Inflammatory macrophage treated with lipopolysaccharide for 4 hours (primary cell): ENCODE measurements around the gene SPTBN5.

Source experiments
- DNase-seq: peaks from one replicate; pipeline ENCODE4 v3.0.0-alpha.2; 2020

SPTBN5 gene

DNA sequence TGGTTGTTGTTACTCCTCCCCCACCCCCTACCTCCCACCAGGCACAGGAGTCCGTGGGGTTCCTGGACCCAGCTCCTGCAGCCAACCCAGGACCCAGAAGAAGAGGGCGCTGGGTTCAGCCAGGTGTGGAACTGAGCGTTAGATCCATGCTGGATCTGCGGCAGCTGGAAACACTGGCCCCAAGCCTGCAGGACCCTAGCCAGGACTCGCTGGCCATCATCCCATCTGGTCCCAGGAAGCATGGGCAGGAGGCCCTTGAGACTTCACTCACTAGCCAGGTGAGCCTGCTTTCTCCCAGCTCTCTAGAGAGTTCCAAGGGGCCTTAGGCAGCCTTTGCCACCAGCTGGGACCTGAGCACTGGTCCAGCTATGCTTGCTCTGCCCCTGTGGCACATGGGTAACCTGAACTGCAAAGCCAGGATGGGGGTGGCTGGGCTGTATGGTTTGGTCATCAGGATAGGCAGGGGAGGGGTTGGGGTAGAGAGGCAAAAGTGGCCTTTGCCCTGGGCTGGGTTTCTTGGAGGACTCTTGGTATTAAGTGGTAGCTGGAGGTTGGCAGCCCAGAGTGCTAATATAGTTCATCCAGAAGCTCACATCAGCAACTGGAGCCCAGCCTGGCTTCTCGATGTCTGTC is 72.9 kb downstream of the SPTBN5 start:
- DNase-seq: no peak

DNA sequence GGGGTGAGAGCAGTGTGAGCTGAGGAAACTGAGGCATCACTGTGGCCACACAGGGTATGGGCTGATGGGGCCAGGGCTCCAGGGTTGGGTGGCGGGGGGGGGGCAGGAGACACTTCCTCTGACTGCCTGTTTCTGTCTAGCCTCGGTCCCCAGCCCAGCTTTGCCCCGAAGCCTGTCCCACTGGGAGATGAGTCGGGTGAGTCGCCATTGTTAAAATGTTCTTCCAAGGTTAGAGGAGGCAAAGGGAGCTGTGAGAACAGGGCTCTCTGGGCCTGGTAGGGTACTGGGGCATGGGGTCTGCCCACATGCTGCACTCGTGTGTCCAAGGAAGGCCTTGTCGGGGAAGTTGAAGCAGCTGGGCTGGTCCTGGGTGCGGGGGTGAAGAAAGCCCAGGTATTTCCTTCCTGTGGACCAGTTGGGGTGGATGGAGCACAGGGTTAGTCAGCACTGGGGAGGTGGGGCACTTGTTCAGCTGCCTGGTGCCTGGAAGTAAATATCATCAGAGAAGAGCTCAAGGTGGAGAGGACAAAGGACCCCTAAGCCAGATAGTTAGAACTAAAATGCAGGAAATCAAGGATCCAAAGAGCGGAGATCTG is 74.3 kb downstream of the SPTBN5 start:
- no peak for DNase-seq

DNA sequence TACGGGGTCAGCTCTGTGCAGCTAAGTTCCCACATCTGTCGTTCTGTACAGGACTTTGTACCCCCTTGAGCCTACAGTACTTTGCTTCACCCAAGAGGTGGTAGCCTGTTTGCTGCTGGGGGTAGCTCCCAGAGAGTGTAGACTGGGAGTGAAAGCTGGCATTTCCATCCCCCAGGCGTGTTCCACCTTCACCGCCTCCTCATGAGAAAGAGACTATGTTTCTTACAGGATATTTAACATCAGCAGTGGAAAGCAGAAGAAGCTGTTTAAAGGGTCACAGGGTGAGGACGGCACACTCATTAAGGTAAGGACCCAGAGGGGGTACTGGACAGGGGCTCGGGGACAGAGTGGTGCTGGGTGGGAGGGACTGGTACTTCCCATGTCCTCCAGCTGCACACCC is 76.1 kb downstream of the SPTBN5 start:
- DNase-seq: no peak

DNA sequence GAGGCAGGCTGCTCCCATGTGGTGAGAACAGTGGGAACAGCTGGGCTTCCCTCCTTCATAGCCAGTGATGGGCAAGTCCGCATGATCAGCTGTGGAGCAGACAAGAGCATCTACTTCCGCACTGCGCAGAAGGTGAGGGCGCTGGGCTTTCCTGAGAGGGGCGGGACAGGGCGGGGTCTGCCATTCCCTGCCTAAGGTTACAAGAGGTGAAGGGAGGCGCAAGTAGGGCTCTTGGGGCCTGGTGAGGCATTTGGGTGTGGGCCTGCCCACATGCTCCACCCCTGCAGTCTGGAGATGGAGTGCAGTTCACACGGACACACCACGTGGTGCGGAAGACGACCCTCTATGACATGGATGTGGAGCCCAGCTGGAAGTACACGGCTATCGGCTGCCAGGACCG is 76.5 kb downstream of the SPTBN5 start:
- DNase-seq: no peak

DNA sequence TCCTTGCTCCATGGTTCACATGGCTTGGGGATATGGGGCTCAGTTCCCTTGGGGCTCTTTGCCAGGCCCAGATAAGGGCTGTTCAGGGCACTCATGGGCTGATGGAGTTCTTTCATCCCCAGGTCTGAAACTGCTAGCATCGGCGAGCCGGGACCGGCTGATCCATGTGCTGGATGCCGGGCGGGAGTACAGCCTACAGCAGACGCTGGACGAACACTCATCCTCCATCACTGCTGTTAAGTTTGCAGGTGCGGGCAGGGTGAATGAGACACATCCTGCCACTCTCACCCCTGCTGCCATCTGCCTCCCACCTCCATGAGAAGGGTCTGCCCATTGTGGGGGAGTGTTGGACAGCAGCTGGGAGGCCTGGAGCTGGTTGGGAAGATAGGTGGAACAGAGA is 77.1 kb downstream of the SPTBN5 start:
- DNase-seq: no peak

DNA sequence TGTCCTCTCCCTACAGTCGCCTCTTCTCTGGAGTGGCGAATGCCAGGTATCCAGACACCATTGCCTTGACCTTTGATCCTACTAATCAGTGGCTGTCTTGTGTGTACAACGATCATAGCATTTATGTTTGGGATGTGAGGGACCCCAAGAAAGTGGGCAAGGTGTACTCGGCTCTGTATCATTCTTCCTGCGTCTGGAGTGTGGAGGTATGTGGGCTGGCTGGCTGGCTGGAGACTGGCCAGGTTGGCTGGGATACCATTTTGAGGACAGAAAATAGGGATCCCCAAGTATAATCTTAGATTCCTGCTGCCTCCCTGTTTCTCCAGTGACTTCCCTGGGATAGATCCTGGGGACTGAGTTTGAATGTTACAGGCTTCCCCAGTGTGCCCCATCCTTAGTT is 79.3 kb downstream of the SPTBN5 start:
- DNase-seq: no peak

DNA sequence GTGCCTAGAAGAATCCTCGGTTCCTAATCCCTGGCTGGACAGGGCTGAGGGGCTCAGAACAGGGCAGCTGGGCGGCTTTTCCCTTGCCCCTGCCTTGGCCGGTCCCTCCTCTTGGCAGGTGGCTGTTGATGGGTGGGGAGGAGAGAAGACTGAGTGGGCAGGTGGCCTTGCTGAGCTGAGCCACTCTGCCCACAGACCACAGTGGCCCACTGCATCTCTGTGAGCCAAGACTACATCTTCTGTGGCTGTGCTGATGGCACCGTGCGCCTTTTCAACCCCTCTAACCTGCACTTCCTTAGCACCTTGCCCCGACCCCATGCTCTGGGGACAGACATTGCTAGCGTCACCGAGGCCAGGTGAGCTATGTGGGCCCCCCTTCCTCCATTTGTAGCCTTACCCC is 80.4 kb downstream of the SPTBN5 start:
- DNase-seq: no peak

DNA sequence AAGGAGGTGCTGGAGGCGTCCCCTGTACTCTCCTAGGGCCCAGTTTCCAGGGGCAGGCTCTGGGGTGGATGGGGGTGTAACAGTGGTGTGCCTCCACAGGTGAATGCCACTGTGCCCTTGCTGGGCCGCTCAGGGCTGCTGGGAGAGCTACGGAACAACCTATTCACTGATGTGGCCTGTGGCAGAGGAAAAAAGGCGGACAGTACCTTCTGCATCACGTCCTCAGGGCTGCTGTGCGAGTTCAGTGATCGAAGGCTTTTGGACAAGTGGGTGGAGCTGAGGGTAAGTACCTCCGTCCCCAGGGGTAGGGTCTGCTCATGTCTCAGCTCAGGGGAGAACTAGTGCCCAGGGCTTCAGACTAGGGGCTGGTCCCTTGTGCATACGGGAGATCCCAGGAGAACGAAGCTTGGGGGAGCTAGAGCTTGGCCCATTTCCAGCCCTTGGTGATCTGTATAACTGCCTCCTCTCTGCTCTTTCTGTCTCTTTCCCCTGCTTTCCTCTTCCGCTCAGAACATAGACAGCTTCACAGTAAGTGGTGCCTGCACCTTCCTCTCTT is 81.0 kb downstream of the SPTBN5 start:
- DNase-seq: no peak

DNA sequence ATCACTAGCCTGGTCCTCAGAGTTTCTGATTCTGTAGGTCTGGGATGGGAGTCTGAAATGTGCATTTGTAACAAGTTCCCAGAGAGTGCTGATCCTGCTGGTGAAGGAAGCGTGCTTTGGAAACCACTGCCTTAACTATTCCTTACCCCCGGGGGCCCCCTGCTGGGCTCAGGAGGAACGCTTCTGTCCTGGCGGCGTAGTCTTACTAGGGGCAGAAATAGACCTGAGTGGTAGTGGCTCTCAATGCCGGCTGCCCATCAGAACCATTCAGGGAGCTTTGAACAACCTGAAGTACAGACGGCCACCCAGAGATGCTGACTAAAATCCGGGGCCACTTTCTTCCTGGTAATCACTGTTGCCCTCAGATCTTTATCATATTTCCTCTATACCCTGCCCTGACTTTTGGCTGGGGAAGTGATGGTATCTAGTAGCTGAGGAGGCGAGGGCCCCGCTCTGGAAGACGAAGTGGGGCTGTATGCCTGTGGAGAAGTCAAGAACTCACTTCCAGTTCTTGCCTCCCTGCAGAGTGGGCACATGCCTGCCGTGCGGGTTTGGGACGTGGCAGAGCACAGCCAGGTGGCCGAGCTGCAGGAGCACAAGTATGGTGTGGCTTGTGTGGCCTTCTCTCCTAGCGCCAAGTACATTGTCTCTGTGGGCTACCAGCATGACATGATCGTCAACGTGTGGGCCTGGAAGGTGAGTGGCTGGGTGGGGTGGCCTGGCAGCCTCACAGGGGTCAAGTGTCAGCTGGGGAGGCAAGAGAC is 82.2 kb downstream of the SPTBN5 start:
- peak; percentile 77 for DNase-seq

DNA sequence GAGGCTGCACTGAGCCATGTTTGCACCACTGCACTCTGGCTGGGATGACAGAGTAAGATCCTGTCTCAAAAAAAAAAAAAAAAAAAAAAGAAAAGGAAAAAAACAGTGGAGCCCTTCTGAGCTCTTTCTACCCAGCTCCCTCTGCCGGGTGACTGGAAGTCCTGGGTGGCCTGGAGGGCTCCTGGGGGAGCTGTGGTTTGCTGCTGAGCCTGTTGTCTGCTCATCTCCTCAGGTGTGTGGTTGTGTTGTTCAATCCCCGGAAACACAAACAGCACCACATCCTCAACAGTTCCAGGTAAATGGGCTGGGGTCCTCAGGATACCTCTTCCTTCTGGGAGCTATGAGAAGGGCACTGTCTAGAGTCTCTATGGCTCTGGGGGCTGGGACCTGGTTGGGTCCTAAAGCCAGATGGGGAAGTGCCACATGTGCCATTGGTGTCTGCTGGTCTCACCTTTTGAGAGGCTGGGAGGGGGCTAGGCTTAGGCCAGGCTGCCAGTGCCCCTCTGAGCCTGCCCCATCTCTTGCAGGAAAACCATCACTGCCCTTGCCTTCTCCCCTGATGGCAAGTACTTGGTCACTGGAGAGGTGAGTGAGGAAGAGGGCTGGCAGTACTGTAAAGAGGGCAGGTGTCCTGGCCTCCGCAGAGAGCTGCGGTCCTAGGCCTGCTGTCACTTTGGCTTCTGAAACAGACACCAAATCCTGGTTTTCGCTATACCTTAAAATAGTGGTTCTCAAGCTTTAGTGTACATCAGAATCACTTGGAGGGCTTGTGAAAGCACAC is 83.0 kb downstream of the SPTBN5 start:
- DNase-seq: no peak

DNA sequence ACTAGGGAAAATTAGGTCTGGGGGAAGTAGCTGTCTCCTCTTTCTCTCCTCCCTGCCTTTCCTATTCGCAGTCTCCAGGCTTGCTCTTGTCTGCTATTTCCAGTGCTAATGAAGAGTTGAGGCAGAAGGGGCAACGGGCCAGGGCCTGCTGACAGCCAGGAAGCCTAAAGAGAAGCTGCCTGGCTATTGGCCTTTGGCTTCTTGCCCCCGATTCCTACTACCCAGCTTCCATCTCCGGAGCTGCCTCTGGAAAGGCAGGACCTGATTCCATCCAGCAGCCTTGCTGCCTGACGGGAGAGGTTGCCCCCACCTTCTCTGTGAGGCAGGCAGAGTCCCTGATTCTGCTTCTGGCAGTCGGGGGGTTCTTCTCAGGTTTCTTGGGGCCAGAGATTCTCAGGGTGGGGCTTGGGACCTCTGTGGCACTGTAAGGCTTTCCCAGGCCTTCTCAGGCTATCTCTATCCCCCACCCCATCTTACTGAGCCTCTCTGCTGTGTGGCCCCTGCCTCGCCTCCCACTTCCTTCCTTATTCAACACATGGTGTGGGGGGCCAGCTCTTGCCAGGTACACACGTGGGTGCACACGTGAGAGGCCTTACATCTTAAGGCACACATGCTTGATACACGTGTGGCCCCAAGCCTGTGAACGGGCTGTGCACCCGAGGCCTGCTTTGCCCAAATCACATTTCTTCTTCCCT is 84.2 kb downstream of the SPTBN5 start:
- DNase-seq: no peak

DNA sequence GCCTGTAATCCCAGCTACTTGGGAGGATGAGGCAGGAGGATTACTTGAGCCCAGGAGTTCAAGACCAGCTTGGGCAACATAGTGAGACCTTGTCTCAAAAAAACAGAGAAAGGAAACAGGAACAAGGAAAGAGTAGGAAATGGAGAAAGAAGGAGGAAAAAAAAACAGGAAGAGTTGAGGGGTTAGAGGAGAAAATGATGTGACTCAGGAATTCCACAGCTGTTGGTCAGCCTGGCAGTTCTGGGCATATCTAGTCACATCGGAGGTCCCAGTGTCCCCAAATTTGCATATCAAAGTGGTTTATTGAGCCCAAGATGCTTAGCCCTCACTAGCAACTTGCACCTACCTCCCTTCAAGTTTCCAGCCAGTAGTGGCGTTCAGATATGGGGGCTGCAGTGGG is 84.7 kb downstream of the SPTBN5 start:
- DNase-seq: peak; percentile 21

DNA sequence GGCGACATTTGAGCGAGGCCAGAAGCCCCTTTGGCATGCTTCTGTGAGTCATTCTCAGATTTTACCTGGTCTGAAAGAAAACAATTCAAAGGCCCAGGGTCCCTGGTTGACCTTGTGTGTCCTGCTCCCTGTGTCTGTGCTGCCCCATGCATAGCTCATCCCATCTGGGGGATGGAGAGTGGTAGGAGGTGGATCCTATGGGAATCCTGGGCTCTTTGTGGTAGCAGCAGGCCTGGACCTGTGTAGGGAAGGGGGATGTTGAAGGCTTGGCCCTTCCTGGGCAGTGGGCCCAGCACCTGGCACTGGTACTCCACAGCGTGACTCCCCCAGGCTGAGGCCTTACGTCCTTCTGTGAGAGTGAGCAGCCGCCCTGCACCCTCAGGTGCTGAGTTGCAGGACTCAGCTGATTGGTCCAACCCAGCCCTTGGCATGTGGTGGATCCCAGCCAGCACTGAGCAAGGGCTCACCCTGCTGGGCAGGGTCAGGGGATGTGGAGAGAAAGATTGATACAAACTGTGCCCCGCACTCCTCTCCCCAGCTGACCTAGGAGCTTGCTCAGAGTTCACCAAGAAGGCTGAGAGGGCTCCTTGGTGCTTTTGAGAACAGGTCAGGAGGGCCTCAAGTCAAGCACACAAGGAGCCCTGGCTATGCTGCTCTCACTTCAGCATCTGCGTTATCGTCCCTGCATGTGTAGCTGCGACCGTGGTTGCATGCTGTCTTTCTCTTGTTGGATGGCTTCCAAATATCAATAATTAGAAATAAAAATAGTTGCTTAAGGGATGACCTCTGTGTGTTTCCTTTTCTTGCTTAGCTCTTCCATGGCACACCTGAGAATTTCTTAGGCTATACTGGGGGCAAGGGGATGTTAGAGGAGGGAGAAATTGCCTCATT is 87.3 kb downstream of the SPTBN5 start:
- no peak for DNase-seq

DNA sequence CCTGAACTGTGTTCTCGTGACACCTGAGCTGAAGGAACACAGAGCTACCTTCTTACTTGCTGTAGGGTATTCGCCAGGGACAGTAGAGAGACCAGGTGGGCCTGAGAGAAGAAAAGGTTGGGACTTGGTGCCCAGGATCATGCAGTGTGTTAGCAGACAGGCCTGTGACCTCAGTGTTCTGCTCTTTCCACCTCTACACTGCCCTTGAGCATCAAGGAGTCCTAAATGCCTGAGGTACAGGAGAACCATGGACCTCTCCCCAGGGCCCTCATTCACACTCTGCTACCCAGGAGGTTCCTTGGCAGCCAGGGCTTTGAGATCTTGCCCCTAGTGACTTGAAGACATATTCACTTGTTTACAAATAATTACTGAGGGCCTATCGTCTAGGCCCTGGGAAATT is 88.1 kb downstream of the SPTBN5 start:
- DNase-seq: no peak

DNA sequence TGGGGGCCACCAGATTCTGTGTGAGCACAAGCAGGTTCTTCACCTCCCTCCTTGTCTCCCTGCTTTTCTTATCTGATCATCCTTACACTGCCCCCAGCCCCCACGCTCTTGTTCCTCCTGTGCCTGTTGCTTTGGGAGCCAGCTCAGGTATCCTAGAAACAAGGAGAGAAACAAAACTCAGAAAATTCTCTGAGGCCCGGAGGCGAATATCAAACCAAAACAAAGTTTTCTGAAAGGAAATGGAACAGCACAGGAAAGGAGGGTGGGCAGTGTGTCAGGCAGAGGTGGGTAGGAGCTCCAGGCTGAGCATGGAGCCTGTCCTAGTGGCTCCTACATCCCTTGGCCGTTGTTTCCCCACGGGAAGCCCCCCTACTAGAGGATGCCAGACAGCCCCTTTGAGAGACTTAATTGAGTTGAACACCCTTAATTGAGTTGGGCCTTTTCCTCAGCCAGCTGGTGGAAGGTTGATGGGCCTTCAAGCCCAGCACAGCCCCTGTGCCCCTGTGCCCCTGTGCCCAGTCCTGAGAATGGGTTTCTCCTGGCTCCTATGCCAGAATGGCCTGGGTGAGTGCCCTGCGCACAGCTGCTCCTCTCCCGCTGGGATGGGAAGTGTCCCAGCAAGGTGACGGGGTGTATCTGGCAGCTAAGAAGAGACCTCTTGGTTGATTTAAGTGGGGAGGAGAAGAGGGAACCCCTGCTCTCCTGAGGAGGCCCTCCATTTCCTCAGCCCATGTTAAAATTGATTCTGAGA is 88.8 kb downstream of the SPTBN5 start:
- DNase-seq: no peak

DNA sequence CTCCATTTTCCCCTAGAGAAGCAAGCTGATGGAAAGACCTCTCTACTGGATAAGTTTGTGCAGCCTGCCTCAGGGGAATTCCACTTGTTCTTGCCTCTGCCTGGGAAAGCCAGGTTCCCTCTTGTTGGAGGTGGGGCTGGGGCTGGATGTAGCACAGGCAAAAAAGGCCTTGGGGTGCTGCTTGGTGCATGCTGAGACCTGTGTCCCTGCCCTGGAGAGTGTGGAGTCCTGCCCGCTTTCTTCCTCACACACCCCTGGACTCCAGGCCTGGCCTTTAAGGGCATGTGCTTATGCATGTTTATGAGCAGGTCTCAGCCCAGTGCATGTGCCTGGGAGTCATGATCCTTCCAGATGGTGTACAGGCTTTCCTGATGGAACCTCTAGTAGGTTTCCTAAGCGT is 89.5 kb downstream of the SPTBN5 start:
- DNase-seq: no peak

DNA sequence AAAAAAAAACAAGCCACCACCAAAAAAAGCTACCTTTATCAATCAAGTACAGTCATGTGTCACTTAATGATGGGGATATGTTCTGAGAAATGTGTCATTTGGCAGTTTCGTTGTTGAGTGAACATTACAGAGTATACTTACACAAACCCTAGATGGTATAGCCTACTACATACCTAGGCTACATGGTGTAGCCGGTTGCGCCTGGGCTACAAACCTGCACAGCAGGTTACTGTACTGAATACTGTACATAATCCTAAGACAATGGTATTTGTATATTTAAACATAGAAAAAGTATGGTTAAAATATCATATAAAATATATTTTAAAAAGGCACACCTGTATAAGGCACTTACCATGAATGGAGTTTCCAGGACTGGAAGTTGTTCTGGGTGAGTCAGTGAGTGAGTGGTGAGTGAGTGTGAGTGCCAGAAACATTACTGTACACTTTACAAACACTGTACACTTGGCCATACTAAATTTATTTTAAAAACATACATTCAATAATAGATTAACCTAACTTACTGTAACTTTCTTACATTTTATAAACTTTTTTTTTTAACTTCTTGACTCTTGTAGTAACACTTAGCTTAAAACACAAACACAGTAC is 91.9 kb downstream of the SPTBN5 start:
- DNase-seq: no peak

DNA sequence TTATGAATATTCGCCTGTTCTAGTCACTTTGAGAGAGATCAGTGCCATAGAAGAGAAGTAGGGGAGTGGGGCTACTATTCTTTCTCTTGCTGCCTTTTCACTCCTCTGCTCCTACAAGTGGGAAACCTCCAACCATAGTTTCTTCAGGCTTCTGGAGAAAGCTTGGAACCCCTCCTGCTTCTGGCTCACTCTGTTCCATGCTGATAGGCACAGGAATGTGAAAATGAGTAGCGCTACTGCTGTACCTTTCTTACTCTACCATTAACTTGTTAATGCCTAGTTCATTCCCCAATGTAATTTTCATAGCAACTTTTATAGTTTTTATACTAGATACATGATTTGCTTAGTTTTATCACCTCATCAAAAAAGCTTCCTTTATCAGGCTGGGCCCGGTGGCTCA is 92.7 kb downstream of the SPTBN5 start:
- DNase-seq: no peak

DNA sequence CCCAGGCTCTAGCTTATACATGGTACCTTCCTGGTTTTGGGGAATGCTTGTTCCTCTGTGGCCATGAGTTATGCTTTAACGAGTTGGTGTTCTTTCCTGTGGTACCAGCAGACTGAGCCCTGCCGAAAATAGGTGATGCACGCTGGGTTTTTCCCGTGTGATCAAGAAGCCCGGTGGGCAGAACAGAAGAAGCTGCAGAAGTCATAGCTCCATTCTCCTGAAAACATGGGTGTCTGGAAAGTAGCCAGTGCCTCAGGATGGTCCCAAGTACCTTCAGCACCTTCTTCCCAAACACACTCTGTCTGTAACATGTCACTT is 94.4 kb downstream of the SPTBN5 start:
- DNase-seq: no peak

DNA sequence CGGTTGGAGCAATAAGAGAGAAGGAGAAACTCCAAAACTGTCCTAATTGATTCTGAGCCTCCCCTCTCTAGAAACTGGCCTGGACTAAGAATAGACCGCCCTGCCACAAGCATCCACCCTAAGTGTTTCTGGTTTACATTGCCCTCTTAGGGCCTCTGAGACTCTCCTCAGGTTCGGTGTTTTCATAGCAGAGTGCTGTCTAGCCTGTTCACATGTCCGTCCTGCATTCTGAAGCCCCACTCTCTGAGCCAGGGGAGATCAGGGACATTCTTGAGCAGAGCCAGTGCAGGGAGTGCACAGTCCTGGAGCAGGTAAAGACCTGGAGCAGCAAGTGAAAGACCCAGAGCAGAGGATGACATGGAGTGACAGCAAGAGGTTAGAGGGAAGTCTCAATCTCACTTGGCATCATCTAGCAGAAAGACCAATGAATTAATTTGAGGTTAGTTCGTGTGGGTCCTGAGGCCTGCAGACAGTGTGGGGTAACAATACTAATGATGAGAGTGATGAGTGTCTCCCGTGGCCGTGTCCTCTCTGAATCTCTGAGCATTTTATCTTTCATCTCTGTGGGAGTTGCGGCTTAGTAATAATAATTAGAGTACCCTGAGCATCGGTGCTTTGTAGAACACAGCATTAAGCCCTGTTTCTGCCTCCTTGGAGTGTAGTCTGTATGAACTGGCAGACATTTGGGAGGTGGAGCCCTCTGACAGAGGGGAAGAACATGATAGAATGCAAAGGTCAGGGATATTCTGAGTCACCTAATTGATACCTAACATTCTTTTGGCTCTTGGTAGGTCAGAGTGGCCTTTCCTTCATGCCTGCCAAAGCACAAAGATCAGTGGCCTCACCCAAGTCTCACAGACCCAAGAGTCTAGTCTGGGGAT is 95.0 kb downstream of the SPTBN5 start:
- no peak for DNase-seq
